ENCODE results near the gene SLC7A1. TPM values are rescaled to one million over a fixed set of nuclear protein-coding genes. Genes with fewer than 3 reads are reported as not detected.

SLC7A1 gene
- total and polyA plus RNA-seq, 2 of the 13 experiments (the other 11 are each of a cell fraction or from before 2014, with no cell fraction given) = 14.5 to 15.3 TPM

DNA sequence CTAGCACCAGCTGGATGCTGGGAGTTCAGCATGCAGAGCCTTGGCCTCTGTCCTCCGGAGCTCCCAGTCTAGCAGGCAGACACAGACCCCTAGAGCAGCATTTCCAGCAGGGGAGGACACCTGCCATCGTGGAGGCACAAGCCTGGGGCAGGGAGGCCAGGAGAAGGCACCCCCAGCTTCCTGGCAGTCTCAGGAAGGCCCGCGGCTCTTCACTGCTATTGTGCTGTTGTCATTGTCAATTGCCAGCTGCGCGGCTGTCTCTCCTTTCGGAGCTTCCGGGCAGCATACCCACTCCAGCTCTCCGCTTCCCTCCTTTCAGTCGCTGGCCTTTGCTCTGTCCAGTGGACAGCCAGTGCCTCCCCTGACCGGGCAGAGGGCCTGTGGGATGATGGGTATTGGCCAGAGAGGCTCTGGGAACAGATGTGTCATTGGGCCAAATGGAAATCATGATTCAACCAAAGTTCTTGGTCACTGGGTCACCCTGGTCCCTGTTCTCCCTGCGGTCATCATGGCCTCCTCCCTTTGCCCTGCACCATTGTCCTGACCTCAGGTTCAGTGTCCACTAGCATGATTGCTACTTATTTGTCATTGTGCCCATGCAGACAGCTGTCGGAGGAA is 93.0 kb downstream of the SLC7A1 start:
- H3K36me3 ChIP-seq (replicated peaks in 1 of 2; ENCODE audit: control insufficient read depth in 1 of 2, insufficient read depth in 2 of 2, low read length in 2 of 2) = no peaks in the 10 kb centered on the region
- FAIRE-seq = no peak
- H3K4me3 ChIP-seq (replicated peaks in 1 of 3; ENCODE audit: insufficient read depth in 1 of 3, low read depth in 2 of 3, low read length in 3 of 3) = peak overlapping the region in 1 of 3 experiments; percentile 35; a peak in 1 of 6 replicates
- BruUV-seq (replicated peaks) = no TSS peak
- peak; percentile 16 for ATAC-seq
- no peak overlapping the region for H3K27ac ChIP-seq (ENCODE audit: extremely low read length, insufficient read depth, low read length)
- intact Hi-C loops (cut with micrococcal nuclease; ENCODE audit: unreplicated experiment) (loop anchor here (10.0 kb wide), 1 partner anchor 92 kb away; the partner anchor contains the start of gene SLC7A1), in situ Hi-C loops (cut with HindIII; ENCODE audit: extremely low pct_ligation_motif_present, low pct_unique_long_range_greater_than_20kb) (loop anchor here (10.0 kb wide), 1 partner anchor 612 kb away; no protein-coding TSS in a partner anchor)
- 65% methylated on average over 12 of the region's 13 CpGs for WGBS (ENCODE audit: low lambda C conversion rate)
- no peak for DNase-seq (ENCODE audit: low spot score)
- H3K9ac ChIP-seq (ENCODE audit: insufficient read depth, low read depth, low read length) = no peak overlapping the region
- TF ChIP-seq, protein P1, sequence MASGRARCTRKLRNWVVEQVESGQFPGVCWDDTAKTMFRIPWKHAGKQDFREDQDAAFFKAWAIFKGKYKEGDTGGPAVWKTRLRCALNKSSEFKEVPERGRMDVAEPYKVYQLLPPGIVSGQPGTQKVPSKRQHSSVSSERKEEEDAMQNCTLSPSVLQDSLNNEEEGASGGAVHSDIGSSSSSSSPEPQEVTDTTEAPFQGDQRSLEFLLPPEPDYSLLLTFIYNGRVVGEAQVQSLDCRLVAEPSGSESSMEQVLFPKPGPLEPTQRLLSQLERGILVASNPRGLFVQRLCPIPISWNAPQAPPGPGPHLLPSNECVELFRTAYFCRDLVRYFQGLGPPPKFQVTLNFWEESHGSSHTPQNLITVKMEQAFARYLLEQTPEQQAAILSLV (CRISPR knock-in tag; IDR thresholded peaks at IDR 0.05; ENCODE audit: borderline replicate concordance) = no peak
- TF ChIP-seq ZNF263 (CRISPR knock-in tag; IDR thresholded peaks at IDR 0.05) = no peak
- TF ChIP-seq, protein P2, sequence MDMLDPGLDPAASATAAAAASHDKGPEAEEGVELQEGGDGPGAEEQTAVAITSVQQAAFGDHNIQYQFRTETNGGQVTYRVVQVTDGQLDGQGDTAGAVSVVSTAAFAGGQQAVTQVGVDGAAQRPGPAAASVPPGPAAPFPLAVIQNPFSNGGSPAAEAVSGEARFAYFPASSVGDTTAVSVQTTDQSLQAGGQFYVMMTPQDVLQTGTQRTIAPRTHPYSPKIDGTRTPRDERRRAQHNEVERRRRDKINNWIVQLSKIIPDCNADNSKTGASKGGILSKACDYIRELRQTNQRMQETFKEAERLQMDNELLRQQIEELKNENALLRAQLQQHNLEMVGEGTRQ (IDR thresholded peaks at IDR 0.05; ENCODE audit: low read depth, low read length) = no peak
- TF ChIP-seq, protein P2 (CRISPR knock-in tag; IDR thresholded peaks at IDR 0.05; ENCODE audit: borderline replicate concordance) = no peak
- no peak for TF ChIP-seq SOX6 (IDR thresholded peaks at IDR 0.05)
- TF ChIP-seq SOX6 (CRISPR knock-in tag; IDR thresholded peaks at IDR 0.05) = no peak
- TF ChIP-seq, protein P3, sequence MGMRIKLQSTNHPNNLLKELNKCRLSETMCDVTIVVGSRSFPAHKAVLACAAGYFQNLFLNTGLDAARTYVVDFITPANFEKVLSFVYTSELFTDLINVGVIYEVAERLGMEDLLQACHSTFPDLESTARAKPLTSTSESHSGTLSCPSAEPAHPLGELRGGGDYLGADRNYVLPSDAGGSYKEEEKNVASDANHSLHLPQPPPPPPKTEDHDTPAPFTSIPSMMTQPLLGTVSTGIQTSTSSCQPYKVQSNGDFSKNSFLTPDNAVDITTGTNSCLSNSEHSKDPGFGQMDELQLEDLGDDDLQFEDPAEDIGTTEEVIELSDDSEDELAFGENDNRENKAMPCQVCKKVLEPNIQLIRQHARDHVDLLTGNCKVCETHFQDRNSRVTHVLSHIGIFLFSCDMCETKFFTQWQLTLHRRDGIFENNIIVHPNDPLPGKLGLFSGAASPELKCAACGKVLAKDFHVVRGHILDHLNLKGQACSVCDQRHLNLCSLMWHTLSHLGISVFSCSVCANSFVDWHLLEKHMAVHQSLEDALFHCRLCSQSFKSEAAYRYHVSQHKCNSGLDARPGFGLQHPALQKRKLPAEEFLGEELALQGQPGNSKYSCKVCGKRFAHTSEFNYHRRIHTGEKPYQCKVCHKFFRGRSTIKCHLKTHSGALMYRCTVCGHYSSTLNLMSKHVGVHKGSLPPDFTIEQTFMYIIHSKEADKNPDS (CRISPR knock-in tag; IDR thresholded peaks at IDR 0.05) = no peak
- TF ChIP-seq MEIS1 (CRISPR knock-in tag; IDR thresholded peaks at IDR 0.05; ENCODE audit: borderline replicate concordance) = no peak
- TF ChIP-seq MED13 (CRISPR knock-in tag; IDR thresholded peaks at IDR 0.05) = no peak
- TF ChIP-seq ZFP90 (CRISPR knock-in tag; IDR thresholded peaks at IDR 0.05; ENCODE audit: borderline replicate concordance) = no peak
- H2AFZ ChIP-seq (ENCODE audit: low read length) = no peak overlapping the region
- H3K4me2 ChIP-seq (ENCODE audit: low read depth, low read length) = peak overlapping the region; percentile 57
- no peaks in the 10 kb centered on the region for H3K79me2 ChIP-seq (ENCODE audit: insufficient read depth, low read length)
- no peaks in the 10 kb centered on the region for H4K20me1 ChIP-seq (ENCODE audit: insufficient read depth, low read length)
- peaks cover 10% of the 10 kb centered on the region; the same call in 1 of the 2 replicates for H3K4me1 ChIP-seq (ENCODE audit: insufficient read depth, low read length)
- H3K9me3 ChIP-seq (ENCODE audit: low read length) = no peaks in the 10 kb centered on the region
- ChIA-PET CTCF (ENCODE audit: low intra/inter-chr PET ratio, low total read pairs) (no interaction called here), POLR2A (no interaction called here)
- peaks cover 3 to 41% of the 10 kb centered on the region in 2 experiments; a peak in 2 of 5 replicates for H3K27me3 ChIP-seq (ENCODE audit: control insufficient read depth in 1 of 2, insufficient read depth in 2 of 2, low read length in 2 of 2)
